Hematopoietic multipotent progenitor cell treated with erythropoietin and hydrocortisone succinate and interleukin-3 and kit ligand, for 4 days (in vitro differentiated cells): ENCODE data around the gene EIF2S1.
"Not testable (repeated sequence)": the region's sequence is repeated elsewhere in the genome, so short reads cannot be mapped to it uniquely, and the experiment has no call there.

Experiments used
- DNase-seq: peaks from one replicate; pipeline ENCODE4 v3.0.0-alpha.2; 2015

Gene EIF2S1

GRCh38 chr14:67372833-67373232, 12.7 kb downstream of the EIF2S1 start:
- DNase-seq: no peak

- no peak for DNase-seq
Observed at GRCh38 chr14:67373347-67373746, 13.2 kb downstream of the EIF2S1 start.

GRCh38 chr14:67377916-67378315, 17.8 kb downstream of the EIF2S1 start:
- no peak for DNase-seq

- no peak for DNase-seq
Observed at GRCh38 chr14:67385120-67385519, 25.0 kb downstream of the EIF2S1 start.

DNA sequence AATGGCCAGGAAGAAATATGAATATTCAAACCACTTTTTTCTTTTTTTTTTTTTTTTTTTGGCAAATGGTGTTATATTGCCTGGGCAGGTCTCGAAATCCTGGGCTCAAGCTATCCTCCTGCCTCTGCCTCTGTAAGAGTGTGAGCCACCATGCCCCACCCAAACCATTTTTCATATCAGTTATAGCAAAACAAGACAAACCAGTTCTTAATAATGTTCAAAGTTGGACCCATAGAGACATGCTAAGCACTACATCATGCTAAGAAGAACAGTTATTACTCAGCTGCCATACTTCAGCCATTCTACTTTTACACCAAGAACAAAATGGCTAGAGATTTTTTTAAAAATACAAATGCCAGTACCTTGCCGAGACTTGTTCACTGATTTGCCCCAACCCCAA, 25.5 kb downstream of the EIF2S1 start:
- no peak for DNase-seq

- no peak for DNase-seq
Observed at GRCh38 chr14:67387195-67387594, 27.1 kb downstream of the EIF2S1 start.

- DNase-seq: peak; percentile 75
Observed at GRCh38 chr14:67389275-67389674, 29.1 kb downstream of the EIF2S1 start.

- no peak for DNase-seq
Observed at GRCh38 chr14:67389811-67390534, 29.8 kb downstream of the EIF2S1 start.

DNA sequence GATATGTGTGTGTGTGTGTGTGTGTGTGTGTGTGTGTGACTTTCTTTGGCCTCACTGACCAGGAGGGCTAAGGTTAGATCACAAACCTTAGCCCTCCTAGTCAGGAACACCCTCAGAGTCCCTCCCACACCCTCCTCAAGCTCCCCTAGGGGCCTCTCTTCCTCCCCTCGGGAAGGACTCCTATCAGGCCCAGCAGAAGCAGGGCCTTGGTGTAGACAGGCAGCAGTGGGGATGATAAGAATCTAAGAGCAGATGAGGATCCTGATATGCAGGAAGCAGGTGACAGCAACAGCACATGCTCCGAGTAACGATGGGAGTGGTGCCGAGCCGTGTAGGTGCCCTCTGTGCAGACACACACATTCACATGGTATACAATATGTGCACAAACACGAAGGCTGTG, 31.1 kb downstream of the EIF2S1 start:
- peak; percentile 62 for DNase-seq

DNA sequence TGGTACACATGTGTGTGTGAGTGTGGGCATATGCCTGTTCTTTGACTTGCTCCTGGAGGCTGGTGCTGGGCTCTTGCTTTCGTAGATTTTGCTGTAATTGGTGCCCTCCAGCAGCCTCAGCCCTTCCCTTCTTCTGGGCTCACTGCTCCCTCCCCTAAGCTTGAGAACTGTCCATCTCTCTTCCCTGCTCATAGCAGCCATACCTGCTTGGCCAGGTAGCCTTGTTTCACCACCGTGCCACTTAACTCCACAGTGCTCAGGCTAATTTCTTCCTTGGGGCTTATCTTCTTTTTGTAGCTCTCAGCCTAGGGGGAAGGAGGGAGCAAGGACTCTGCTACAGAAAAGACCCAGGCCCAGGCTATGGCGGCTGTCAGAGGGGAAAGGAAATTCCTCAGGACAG, 32.0 kb downstream of the EIF2S1 start:
- DNase-seq: no peak

- DNase-seq: no peak
Observed at GRCh38 chr14:67392800-67393199, 32.7 kb downstream of the EIF2S1 start.

GRCh38 chr14:67393689-67394088, 33.6 kb downstream of the EIF2S1 start:
- DNase-seq: no peak

GRCh38 chr14:67395086-67395875, 35.2 kb downstream of the EIF2S1 start:
- DNase-seq: no peak

DNA sequence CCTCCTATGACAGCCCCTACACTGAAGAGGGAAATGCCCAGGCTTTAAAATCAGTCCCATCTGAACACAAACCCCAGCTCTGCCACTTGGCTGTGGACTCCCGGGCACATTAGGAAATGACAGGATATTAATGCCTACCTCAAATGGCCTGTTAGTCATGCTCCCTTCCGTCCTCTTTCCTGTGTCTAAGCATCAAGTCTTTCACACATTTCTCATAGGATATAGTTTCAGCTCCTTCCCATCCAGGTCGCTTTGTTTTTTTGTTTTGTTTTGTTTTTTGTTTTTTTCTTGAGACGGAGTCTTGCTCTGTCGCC, 35.7 kb downstream of the EIF2S1 start:
- no peak for DNase-seq

DNA sequence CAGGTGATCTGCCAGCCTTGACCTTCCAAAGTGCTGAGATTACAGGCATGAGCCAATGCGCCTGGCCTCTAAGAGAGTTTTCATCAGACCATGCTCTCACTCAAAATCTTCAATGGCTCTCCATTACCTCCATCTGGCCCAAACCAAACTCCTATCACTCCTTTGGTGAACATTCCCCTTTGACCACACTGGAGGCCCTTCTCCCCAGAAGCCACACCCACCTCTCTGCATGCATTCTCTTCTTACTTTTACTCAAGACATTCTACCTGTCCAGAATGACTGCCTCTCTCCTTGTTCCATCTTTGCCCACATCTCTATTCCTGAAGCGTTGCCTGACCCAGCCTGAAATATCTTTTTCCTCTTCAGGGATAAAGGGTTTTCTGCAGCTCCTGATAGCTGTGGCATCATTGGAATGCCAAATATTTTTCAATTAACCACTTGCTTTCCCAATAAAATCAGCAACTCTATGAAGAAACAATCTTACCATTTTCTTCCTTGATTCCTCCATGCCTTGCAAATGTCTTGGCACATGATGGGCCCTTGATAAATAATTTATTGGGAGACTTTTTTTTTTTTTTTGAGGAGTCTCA, 36.3 kb downstream of the EIF2S1 start:
- no peak for DNase-seq

GRCh38 chr14:67397536-67397935, 37.4 kb downstream of the EIF2S1 start:
- no peak for DNase-seq

DNA sequence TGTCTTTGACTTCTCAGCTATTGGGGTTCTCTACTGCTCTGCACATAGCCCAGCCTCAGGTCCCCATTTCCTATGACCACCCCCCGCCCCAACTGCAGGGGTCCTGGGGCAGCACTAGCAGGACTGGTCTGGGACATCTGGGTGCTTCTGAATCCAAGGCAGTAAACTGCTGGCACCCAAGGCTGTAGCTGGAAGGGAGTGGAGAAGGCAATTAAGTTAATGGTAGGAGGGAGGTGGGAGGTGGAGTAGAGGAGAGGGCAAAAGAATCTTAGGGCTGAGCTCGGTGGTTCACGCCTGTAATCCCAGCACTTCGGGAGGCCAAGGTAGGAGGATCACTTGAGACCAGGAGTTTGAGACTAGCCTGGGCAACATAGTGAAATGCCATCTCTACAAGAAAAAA, 40.3 kb downstream of the EIF2S1 start:
- no peak for DNase-seq

DNA sequence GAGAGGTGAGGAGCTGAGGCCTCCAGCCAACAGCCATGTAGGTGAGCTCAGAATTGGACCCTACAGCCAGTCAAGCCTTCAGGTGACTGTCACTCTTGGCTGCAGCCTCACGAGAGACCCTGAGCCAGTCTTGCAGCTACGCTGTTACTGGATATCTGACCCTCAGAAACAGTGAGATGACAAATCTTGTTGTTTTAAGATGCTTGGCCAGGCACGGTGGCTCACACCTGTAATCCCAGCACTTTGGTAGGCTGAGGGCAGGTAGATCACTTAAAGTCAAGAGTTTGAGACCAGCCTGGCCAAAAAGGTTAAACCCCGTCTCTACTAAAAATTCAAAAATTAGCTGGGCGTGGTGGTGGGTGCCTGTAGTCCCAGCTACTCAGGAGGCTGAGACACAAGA, 45.6 kb downstream of the EIF2S1 start:
- no peak for DNase-seq

DNA sequence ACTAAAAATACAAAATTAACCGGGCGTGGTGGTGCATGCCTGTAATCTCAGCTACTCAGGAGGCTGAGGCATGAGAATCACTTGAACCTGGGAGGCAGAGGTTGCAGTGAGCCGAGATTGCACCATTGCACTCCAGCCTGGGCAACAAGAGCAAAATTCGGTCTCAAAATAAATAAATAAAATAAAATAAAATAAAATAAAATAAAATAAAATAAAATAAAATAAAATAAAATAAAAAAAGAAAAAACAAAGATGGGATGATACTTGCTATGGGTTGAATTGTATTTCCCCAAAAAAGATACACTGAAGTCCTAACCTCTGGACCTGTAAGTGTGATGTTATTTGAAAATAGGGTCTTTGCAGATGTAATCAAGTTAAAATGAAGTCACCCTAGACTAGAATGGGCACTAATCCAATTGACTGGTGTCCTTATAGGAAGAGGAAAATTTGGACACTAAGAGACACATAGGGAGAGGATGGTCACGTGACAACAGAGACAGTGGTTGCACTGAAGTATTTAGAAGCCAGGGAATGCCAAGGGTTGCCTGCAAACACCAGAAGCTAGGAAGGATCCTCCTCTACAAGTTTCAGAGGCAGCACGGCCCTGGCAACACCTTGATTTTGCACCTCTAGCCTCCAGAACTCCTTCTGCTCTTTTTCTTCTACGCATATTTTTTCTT, 48.1 kb downstream of the EIF2S1 start:
- DNase-seq: not testable (repeated sequence)

DNA sequence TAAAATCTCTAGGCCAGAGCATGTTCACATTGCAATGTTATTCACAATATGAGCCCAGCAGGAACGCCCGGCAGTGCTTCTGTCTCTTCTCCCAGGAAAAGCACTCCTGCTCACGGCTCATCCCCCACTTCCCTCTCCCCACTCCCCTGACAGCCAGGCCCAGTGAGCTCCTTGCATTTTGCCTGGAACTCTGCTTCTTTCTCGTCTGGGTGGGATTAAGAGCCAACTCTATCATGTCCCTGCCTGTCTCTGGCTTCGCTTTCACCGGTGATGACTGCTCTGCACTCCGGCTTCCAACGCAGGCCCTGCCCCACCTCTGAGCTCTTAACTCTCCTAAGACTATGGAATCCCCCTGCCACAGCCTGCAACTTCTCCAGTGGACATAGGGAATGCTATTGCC, 49.3 kb downstream of the EIF2S1 start:
- no peak for DNase-seq

GRCh38 chr14:67410313-67410712, 50.2 kb downstream of the EIF2S1 start:
- DNase-seq: peak; percentile 83

DNA sequence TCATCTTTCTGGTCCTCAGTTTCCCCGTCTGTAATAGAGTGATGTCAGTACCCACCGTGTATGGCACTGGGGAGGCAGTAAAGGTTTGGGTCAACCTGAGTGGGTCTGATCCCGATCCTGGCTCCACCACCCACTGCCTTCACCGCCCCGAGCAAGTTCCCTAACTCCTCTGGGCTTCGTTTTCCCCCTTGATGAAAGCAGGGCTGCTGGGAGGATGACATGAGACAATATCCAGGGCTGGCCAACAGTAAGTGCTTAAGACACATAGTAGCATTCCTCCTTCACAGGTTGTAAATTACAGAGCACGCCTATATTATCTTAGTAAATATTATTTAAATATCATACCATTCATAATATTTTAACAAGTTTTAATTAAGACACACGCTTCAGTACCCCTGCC, 51.2 kb downstream of the EIF2S1 start:
- DNase-seq: no peak

- DNase-seq: peak; percentile 53
Observed at GRCh38 chr14:67411820-67412421, 51.8 kb downstream of the EIF2S1 start, which contains the start of gene PLEK2. PLEK2 (minus strand) TSS chr14:67412165; CDS start chr14:67412059, 106 bp downstream.
